ENCODE data around the gene AXIN1.

The AXIN1 gene

DNA sequence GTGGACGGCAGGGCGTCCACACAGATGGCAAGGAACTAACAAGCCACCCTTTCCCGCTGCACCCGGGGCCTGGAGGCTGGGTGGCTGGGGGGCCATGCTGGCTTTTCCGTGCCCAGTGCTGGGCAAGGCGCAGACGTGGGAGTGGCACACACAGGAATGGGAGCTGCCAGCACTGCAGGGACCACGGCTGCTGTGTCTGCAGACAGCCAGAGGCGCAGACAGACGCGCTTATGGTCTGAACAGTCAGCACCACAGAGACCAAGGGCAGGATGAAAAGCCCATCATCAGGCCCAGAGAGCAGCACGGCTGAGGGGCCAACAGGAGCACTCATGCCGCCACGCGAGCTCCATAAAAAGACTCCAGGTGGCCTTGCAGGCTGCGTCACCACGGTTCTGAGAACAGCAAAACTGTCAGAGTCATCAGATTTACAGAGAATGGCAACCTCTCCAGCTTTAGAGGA, 45.6 kb downstream of the AXIN1 start:
- H3K4me3 ChIP-seq (ENCODE audit: low read length, poor library complexity, severe bottlenecking) = no peak overlapping the region
- H3K79me2 ChIP-seq (ENCODE audit: insufficient read depth, low read length) = no peaks in the 10 kb centered on the region
- H3K9ac ChIP-seq (ENCODE audit: low read depth, low read length, poor library complexity, severe bottlenecking) = no peak overlapping the region
- no peaks in the 10 kb centered on the region; the same call in 1 of the 2 replicates for H3K36me3 ChIP-seq (ENCODE audit: insufficient read depth, low read length)
- H3K9me2 ChIP-seq (replicated peaks; ENCODE audit: low read depth, low read length) = no peaks in the 10 kb centered on the region
- TF ChIP-seq, protein P1, sequence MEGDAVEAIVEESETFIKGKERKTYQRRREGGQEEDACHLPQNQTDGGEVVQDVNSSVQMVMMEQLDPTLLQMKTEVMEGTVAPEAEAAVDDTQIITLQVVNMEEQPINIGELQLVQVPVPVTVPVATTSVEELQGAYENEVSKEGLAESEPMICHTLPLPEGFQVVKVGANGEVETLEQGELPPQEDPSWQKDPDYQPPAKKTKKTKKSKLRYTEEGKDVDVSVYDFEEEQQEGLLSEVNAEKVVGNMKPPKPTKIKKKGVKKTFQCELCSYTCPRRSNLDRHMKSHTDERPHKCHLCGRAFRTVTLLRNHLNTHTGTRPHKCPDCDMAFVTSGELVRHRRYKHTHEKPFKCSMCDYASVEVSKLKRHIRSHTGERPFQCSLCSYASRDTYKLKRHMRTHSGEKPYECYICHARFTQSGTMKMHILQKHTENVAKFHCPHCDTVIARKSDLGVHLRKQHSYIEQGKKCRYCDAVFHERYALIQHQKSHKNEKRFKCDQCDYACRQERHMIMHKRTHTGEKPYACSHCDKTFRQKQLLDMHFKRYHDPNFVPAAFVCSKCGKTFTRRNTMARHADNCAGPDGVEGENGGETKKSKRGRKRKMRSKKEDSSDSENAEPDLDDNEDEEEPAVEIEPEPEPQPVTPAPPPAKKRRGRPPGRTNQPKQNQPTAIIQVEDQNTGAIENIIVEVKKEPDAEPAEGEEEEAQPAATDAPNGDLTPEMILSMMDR (conservative IDR thresholded peaks at IDR 0.05; ENCODE audit: low read length) = no peak
- TF ChIP-seq EZH2phosphoT487 (IDR thresholded peaks at IDR 0.05; ENCODE audit: borderline replicate concordance) = no peak
- H3K4me2 ChIP-seq (ENCODE audit: low read depth, low read length, poor library complexity, severe bottlenecking) = peak overlapping the region; percentile 12
- H2AFZ ChIP-seq (ENCODE audit: low read length) = no peak overlapping the region
- no peaks in the 10 kb centered on the region for H4K20me1 ChIP-seq (ENCODE audit: insufficient read depth, low read length, poor library complexity, severe bottlenecking)
- no peaks in the 10 kb centered on the region for H3F3A ChIP-seq (ENCODE audit: low read depth)
- peaks cover 13% of the 10 kb centered on the region for H3K4me1 ChIP-seq (ENCODE audit: insufficient read depth, low read length, poor library complexity, severe bottlenecking)
- no peaks in the 10 kb centered on the region for H3K9me3 ChIP-seq (ENCODE audit: insufficient read depth, low read depth, low read length)
- no peaks in the 10 kb centered on the region for H3K27me3 ChIP-seq (ENCODE audit: insufficient read depth, low read length, poor library complexity, severe bottlenecking)

DNA sequence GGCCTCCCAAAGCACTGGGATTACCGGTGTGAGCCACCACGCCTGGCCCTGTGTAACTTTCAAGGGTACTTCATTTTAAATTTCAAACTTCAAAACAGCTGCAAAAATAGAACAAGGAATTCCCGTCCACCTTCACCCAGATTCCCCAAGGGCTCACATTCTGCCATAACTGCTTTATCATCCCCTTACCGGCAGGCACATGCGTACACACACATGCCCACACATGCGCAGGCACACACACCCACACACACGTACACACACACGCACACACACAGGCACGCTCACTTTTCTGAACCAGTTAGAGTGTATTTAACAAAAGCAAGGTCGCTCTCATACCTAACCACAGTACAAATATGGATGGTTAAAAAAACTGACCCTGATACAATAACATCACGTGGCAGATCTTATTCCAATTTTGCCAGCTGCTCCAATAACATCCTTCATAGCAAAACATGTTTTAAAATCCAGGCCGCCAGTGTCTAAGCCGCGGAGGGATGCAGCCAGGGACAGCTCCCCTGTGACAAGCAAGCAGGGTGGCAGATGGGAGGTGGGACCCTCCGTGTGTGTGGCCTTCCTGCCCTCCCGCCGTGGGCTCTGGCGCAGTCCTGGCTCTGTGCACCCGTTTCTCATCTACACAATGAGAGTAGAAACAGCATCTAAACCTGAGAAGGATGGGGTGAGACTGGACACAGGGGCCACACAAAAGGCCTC, 46.5 kb downstream of the AXIN1 start:
- no peaks in the 10 kb centered on the region for H3F3A ChIP-seq (ENCODE audit: low read depth)
- no peak overlapping the region for H3K9ac ChIP-seq (ENCODE audit: low read depth, low read length, poor library complexity, severe bottlenecking)
- H3K4me1 ChIP-seq (ENCODE audit: insufficient read depth, low read length, poor library complexity, severe bottlenecking) = peaks cover 13% of the 10 kb centered on the region
- H3K4me3 ChIP-seq (ENCODE audit: low read length, poor library complexity, severe bottlenecking) = no peak overlapping the region
- no peaks in the 10 kb centered on the region for H4K20me1 ChIP-seq (ENCODE audit: insufficient read depth, low read length, poor library complexity, severe bottlenecking)
- no peak overlapping the region for H2AFZ ChIP-seq (ENCODE audit: low read length)
- TF ChIP-seq EZH2phosphoT487 (IDR thresholded peaks at IDR 0.05; ENCODE audit: borderline replicate concordance) = no peak
- TF ChIP-seq, protein P1 (conservative IDR thresholded peaks at IDR 0.05; ENCODE audit: low read length) = no peak
- no peaks in the 10 kb centered on the region for H3K27me3 ChIP-seq (ENCODE audit: insufficient read depth, low read length, poor library complexity, severe bottlenecking)
- H3K79me2 ChIP-seq (ENCODE audit: insufficient read depth, low read length) = no peaks in the 10 kb centered on the region
- H3K9me3 ChIP-seq (ENCODE audit: insufficient read depth, low read depth, low read length) = no peaks in the 10 kb centered on the region
- no peaks in the 10 kb centered on the region for H3K9me2 ChIP-seq (replicated peaks; ENCODE audit: low read depth, low read length)
- H3K36me3 ChIP-seq (ENCODE audit: insufficient read depth, low read length) = no peaks in the 10 kb centered on the region; the same call in 1 of the 2 replicates
- no peak overlapping the region for H3K4me2 ChIP-seq (ENCODE audit: low read depth, low read length, poor library complexity, severe bottlenecking)

DNA sequence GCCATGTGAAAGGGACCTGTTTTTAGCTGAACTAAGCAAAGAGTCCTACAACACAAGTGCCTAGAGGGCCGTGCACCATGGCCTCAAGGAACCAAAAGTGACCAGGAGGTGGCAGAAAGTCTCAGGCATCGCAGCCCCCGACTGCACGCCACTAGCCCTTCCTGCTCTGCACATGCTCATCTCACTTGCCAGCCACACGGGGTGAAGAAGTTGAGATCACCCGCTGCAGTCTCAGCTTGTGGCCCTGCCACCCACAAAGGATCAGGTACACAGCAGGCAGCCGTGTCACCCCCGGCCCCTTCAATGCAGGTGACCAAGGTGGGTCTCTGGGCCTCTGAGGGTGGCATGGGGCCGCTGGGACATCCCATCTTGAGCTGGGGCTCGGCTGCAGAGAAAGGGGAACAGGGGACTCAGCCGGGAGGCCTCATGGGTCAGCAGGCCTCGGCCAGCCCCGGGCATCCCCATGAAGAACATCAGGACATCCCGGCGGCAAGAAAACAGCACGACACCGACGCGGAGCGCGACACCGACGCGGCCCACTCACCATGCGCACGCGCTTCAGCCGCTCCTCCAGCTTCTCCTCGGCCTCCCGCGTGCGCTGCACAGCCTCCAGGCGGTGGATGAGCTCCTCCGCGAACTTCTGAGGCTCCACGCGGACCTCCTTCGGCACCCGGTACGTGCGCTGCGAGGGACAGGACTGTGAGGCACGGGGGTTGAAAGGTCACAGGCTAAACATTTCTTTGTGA, 48.6 kb downstream of the AXIN1 start:
- Histone ChIP-seq H3K79me2 (ENCODE audit: insufficient read depth, low read length) (no peaks in the 10 kb centered on the region), H3K4me2 (ENCODE audit: low read depth, low read length, poor library complexity, severe bottlenecking) (no peak overlapping the region), H3K9ac (ENCODE audit: low read depth, low read length, poor library complexity, severe bottlenecking) (no peak overlapping the region), H4K20me1 (ENCODE audit: insufficient read depth, low read length, poor library complexity, severe bottlenecking) (no peaks in the 10 kb centered on the region), H3K36me3 (ENCODE audit: insufficient read depth, low read length) (no peaks in the 10 kb centered on the region; the same call in 1 of the 2 replicates), H3K9me3 (ENCODE audit: insufficient read depth, low read depth, low read length) (no peaks in the 10 kb centered on the region), H3K9me2 (replicated peaks; ENCODE audit: low read depth, low read length) (no peaks in the 10 kb centered on the region), H3F3A (ENCODE audit: low read depth) (no peaks in the 10 kb centered on the region), H3K4me3 (ENCODE audit: low read length, poor library complexity, severe bottlenecking) (no peak overlapping the region), H3K27me3 (ENCODE audit: insufficient read depth, low read length, poor library complexity, severe bottlenecking) (no peaks in the 10 kb centered on the region), H3K4me1 (ENCODE audit: insufficient read depth, low read length, poor library complexity, severe bottlenecking) (peaks cover 10% of the 10 kb centered on the region), H2AFZ (ENCODE audit: low read length) (no peak overlapping the region)
- TF ChIP-seq, protein P1 (conservative IDR thresholded peaks at IDR 0.05; ENCODE audit: low read length) = peak; percentile 20
- TF ChIP-seq EZH2phosphoT487 (IDR thresholded peaks at IDR 0.05; ENCODE audit: borderline replicate concordance) = no peak

Data from Loucy (cell line).